ENCODE results near the gene JUND. TPM values are rescaled to one million over a fixed set of nuclear protein-coding genes. Genes with fewer than 3 reads are reported as not detected.

The JUND gene
- polyA plus RNA-seq, 2 of the 4 experiments (the other 2 are of a cell fraction), result 65.1 to 68.9 TPM

DNA sequence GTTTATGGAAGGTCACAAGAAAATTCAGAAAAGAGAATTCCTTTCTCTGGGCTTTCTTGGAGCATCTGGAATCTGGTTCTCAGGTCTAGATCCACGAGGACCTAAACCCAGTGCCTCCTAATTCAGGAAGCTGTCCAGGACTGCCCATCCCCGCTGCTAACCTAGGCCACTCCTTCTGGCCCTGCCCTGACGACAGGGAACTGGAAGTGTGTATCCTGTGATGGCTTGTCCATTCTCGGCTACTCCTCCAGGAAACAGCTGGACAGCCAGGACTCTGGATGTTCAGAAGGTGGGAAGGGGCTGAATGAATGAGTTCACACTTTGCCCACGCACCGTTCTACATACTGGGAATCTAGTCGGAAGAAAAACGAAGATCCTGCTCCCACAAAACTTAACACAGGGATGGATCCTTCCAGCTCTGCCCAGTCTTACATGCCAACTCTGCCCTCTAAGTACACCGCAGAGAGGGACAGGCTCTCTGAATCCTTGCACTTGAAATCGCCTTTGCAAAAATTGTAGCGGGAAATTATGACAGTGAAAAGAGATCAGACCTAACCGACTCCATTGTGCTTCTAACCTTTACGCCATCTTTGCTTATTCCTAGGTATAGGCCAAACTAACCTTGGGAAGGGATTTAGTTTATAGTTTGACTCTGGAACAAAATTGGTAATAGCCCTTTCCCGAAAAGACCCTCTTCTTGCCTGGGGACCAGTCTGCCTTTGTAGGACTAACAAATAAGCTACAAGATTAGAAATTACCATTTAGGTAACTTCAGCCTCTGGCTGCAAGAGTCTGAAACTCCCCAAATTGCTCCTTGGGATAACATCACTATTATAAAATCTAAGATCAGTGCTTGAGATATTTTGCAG lies 39.7 kb upstream of the JUND start:
- no peak for FAIRE-seq
- ChIA-PET CTCF (interaction anchor here (0.5 to 5.9 kb wide), 15 partner anchors 8 to 143 kb away, joined by 3 to 120 read pairs (median 4); partner anchors contain the start of genes IQCN and JUND), POLR2A (interaction anchor here (0.5 to 3.9 kb wide), 4 partner anchors 16 to 41 kb away, joined by 3 to 121 read pairs (median 32); partner anchors contain the start of gene JUND)
- Histone ChIP-seq H3K4me1 (peaks cover 40% of the 10 kb centered on the region), H3K9me3 (no peaks in the 10 kb centered on the region), H3K4me3 (no peak overlapping the region), H3K4me2 (peak overlapping the region; percentile 78), H3K27ac (peak overlapping the region in 1 of 2 experiments; percentile 93; a peak in 3 of 6 replicates)
- DNase-seq (ENCODE audit: low read depth in 1 of 2, low spot score in 1 of 2), result no peak
- no peak for ATAC-seq
- WGBS (ENCODE audit: missing lambda C conversion rate), result 84% methylated on average over 14 of the region's 14 CpGs
- TF ChIP-seq HOXA7 (CRISPR knock-in tag; IDR thresholded peaks at IDR 0.05) (no peak), NR3C1 (IDR thresholded peaks at IDR 0.05) (no peak), RARB (CRISPR knock-in tag; IDR thresholded peaks at IDR 0.05) (no peak), HDAC2 (IDR thresholded peaks at IDR 0.05) (no peak), ESRRA (IDR thresholded peaks at IDR 0.05; ENCODE audit: borderline replicate concordance, low read length) (no peak), PHF8 (IDR thresholded peaks at IDR 0.05; ENCODE audit: borderline replicate concordance, low read depth) (no peak), ZC3H11A (IDR thresholded peaks at IDR 0.05) (no peak), MAFK (IDR thresholded peaks at IDR 0.05; ENCODE audit: partially characterized antibody) (no peak), CBX8 (IDR thresholded peaks at IDR 0.05) (no peak), EHF (CRISPR knock-in tag; IDR thresholded peaks at IDR 0.05) (no peak), CHD4 (IDR thresholded peaks at IDR 0.05; ENCODE audit: borderline replicate concordance) (no peak), ZSCAN20 (CRISPR knock-in tag; IDR thresholded peaks at IDR 0.05) (no peak), EHMT2 (IDR thresholded peaks at IDR 0.05; ENCODE audit: low read depth) (no peak), ZFP36 (IDR thresholded peaks at IDR 0.05; ENCODE audit: borderline replicate concordance, partially characterized antibody) (no peak), MAZ (IDR thresholded peaks at IDR 0.05; ENCODE audit: borderline replicate concordance, low read depth, low read length) (no peak)
- TF ChIP-seq, protein P1, sequence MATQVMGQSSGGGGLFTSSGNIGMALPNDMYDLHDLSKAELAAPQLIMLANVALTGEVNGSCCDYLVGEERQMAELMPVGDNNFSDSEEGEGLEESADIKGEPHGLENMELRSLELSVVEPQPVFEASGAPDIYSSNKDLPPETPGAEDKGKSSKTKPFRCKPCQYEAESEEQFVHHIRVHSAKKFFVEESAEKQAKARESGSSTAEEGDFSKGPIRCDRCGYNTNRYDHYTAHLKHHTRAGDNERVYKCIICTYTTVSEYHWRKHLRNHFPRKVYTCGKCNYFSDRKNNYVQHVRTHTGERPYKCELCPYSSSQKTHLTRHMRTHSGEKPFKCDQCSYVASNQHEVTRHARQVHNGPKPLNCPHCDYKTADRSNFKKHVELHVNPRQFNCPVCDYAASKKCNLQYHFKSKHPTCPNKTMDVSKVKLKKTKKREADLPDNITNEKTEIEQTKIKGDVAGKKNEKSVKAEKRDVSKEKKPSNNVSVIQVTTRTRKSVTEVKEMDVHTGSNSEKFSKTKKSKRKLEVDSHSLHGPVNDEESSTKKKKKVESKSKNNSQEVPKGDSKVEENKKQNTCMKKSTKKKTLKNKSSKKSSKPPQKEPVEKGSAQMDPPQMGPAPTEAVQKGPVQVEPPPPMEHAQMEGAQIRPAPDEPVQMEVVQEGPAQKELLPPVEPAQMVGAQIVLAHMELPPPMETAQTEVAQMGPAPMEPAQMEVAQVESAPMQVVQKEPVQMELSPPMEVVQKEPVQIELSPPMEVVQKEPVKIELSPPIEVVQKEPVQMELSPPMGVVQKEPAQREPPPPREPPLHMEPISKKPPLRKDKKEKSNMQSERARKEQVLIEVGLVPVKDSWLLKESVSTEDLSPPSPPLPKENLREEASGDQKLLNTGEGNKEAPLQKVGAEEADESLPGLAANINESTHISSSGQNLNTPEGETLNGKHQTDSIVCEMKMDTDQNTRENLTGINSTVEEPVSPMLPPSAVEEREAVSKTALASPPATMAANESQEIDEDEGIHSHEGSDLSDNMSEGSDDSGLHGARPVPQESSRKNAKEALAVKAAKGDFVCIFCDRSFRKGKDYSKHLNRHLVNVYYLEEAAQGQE (IDR thresholded peaks at IDR 0.05), result no peak
- TF ChIP-seq, protein P2, sequence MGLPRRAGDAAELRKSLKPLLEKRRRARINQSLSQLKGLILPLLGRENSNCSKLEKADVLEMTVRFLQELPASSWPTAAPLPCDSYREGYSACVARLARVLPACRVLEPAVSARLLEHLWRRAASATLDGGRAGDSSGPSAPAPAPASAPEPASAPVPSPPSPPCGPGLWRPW (IDR thresholded peaks at IDR 0.05), result no peak
- TF ChIP-seq, protein P3, sequence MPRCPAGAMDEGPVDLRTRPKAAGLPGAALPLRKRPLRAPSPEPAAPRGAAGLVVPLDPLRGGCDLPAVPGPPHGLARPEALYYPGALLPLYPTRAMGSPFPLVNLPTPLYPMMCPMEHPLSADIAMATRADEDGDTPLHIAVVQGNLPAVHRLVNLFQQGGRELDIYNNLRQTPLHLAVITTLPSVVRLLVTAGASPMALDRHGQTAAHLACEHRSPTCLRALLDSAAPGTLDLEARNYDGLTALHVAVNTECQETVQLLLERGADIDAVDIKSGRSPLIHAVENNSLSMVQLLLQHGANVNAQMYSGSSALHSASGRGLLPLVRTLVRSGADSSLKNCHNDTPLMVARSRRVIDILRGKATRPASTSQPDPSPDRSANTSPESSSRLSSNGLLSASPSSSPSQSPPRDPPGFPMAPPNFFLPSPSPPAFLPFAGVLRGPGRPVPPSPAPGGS (IDR thresholded peaks at IDR 0.05), result no peak

DNA sequence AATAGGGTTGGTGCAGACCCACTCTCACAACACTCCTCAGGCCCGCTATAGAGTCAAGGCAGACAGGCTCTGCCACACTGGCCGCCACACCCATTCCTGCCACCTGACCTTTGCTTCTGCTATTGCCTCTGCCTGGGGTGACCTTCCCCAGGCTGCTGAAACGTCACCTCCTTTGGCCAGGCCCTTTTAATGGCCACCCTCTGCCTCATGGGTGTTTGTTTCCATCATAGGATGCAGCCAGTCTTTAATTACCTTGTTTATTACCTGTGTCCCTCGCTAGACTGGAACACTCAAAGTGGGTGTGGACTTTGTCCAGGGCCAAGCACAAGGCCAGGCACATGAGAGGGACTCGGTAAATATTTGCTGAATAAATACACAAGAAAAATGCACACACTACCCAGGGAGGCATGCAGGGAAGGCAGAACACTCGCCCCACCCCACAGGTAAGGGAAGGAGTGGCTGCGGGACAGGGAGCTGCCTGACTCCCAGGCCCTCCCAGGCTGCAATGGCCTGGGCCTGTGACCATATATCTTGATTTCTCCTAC lies 38.2 kb upstream of the JUND start:
- Histone ChIP-seq H3K4me1 (peaks cover 39% of the 10 kb centered on the region), H3K4me3 (no peak overlapping the region), H3K9me3 (no peaks in the 10 kb centered on the region), H3K4me2 (no peak overlapping the region), H3K27ac (peak overlapping the region in 1 of 2 experiments; percentile 27; a peak in 3 of 6 replicates)
- DNase-seq (ENCODE audit: low read depth in 1 of 2, low spot score in 1 of 2) (no peak), FAIRE-seq (no peak), ATAC-seq (no peak)
- ChIA-PET CTCF (interaction anchor here (0.5 to 5.9 kb wide), 5 partner anchors 9 to 86 kb away, joined by 3 to 120 read pairs (median 3); partner anchors contain the start of genes IQCN and JUND), POLR2A (interaction anchor here (3.6 to 3.9 kb wide), 2 partner anchors 27 to 40 kb away, joined by 48 to 121 read pairs; partner anchors contain the start of gene JUND)
- TF ChIP-seq RAD21 (conservative IDR thresholded peaks at IDR 0.05 in 1 of 2, IDR thresholded peaks at IDR 0.05 in 1 of 2), result no peak
- no peak for TF ChIP-seq NPAS2 (CRISPR knock-in tag; IDR thresholded peaks at IDR 0.05; ENCODE audit: borderline replicate concordance)
- no peak for TF ChIP-seq SREBF2 (IDR thresholded peaks at IDR 0.05)
- no peak for TF ChIP-seq TP53 (CRISPR knock-in tag; IDR thresholded peaks at IDR 0.05)
- TF ChIP-seq, protein P4, sequence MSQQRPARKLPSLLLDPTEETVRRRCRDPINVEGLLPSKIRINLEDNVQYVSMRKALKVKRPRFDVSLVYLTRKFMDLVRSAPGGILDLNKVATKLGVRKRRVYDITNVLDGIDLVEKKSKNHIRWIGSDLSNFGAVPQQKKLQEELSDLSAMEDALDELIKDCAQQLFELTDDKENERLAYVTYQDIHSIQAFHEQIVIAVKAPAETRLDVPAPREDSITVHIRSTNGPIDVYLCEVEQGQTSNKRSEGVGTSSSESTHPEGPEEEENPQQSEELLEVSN (IDR thresholded peaks at IDR 0.05; ENCODE audit: borderline replicate concordance, low read depth), result no peak
- TF ChIP-seq, protein P3 (IDR thresholded peaks at IDR 0.05), result no peak
- TF ChIP-seq JUNB (IDR thresholded peaks at IDR 0.05), result no peak
- TF ChIP-seq HDAC2 (IDR thresholded peaks at IDR 0.05), result no peak
- no peak for TF ChIP-seq CHD4 (IDR thresholded peaks at IDR 0.05; ENCODE audit: borderline replicate concordance)
- no peak for TF ChIP-seq KDM5A (IDR thresholded peaks at IDR 0.05)
- no peak for TF ChIP-seq ZNF302 (CRISPR knock-in tag; IDR thresholded peaks at IDR 0.05)
- 75% methylated on average over 7 of the region's 7 CpGs for WGBS (ENCODE audit: missing lambda C conversion rate)

Measured in A549 (cell line).